Esophagus mucosa (tissue), 1 donor: ENCODE data around the gene HEATR1. TPM values are rescaled to one million over a fixed set of nuclear protein-coding genes. Genes with fewer than 3 reads are reported as not detected.

Experiments used
- ATAC-seq: fragments of 200-7000 bp; cut with Tn5 transposase; one replicate; pipeline ENCODE4 v1.9.1; 2020
- total RNA-seq: library from RNA; stranded (reverse); gene quantifications from one replicate; pipeline ENCODE4 v1.2.4, GENCODE V29; 2023
- donor health status: DM: yes; HTN: yes; CAD: no.

HEATR1 gene
- total RNA-seq, 1 donor from 2014 or later = 25.1 TPM

GRCh38 chr1:236535662-236536161 is 68.6 kb downstream of the HEATR1 start:
- ATAC-seq = no peak

GRCh38 chr1:236535190-236535589 is 69.1 kb downstream of the HEATR1 start:
- no peak for ATAC-seq

- peak; percentile 68 for ATAC-seq
Measured at GRCh38 chr1:236534151-236534651, 70.1 kb downstream of the HEATR1 start.

- no peak for ATAC-seq
Measured at GRCh38 chr1:236532850-236533249, 71.5 kb downstream of the HEATR1 start.

- ATAC-seq = no peak
Measured at GRCh38 chr1:236530959-236531358, 73.4 kb downstream of the HEATR1 start.

GRCh38 chr1:236530286-236530685 is 74.0 kb downstream of the HEATR1 start:
- no peak for ATAC-seq

GRCh38 chr1:236526079-236526478 is 78.2 kb downstream of the HEATR1 start:
- no peak for ATAC-seq

GRCh38 chr1:236524895-236525184 is 79.5 kb downstream of the HEATR1 start:
- ATAC-seq = no peak

- ATAC-seq = peak; percentile 81
Measured at GRCh38 chr1:236524142-236524894, 80.0 kb downstream of the HEATR1 start.

- peak; percentile 95 for ATAC-seq
Measured at GRCh38 chr1:236523704-236524141, 80.6 kb downstream of the HEATR1 start, which contains the start of gene LGALS8. TSS of gene LGALS8 (plus strand) at chr1:236523982. CDS start at chr1:236526071, 2,089 bp downstream.

GRCh38 chr1:236522937-236523703 is 81.2 kb downstream of the HEATR1 start:
- ATAC-seq = peak; percentile 63

- ATAC-seq = no peak
Measured at GRCh38 chr1:236520445-236521005, 83.8 kb downstream of the HEATR1 start.

- ATAC-seq = no peak
Measured at GRCh38 chr1:236518322-236518721, 86.0 kb downstream of the HEATR1 start.

- ATAC-seq = peak; percentile 56
Measured at GRCh38 chr1:236516929-236517704, 87.2 kb downstream of the HEATR1 start.

GRCh38 chr1:236515443-236515958 is 88.8 kb downstream of the HEATR1 start:
- ATAC-seq = no peak

GRCh38 chr1:236514703-236515442 is 89.4 kb downstream of the HEATR1 start:
- ATAC-seq = no peak

- no peak for ATAC-seq
Measured at GRCh38 chr1:236511735-236512418, 92.4 kb downstream of the HEATR1 start.

- no peak for ATAC-seq
Measured at GRCh38 chr1:236509647-236510401, 94.5 kb downstream of the HEATR1 start.

- no peak for ATAC-seq
Measured at GRCh38 chr1:236509203-236509602, 95.1 kb downstream of the HEATR1 start.

- ATAC-seq = no peak
Measured at GRCh38 chr1:236508593-236509027, 95.7 kb downstream of the HEATR1 start.
